Stimulated activated CD4-positive, alpha-beta T cell treated with anti-CD3 and anti-CD28 coated beads, TNF-alpha, amount 100 ng/mL, for 24 hours (primary cell): ENCODE measurements around the gene LDLRAD2.
"Not testable (repeated sequence)": the region's sequence is repeated elsewhere in the genome, so short reads cannot be mapped to it uniquely, and the experiment has no call there.

Experiments
- DNase-seq, 3 experiments: peaks; one replicate each; pipeline ENCODE4 v3.0.0-alpha.2; 2020; ENCODE audit warnings: low read depth in 3 of 3

Gene LDLRAD2, protein sequence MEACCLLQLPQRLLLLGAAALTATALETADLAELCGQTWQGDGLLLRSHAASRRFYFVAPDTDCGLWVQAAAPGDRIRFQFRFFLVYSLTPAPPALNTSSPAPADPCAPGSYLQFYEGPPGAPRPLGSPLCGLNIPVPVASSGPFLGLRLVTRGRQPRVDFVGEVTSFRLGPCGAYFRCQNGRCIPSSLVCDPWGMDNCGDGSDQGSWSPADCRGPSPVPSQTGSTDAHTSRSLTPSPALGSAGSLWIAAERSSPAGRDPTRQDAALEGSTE

GRCh38 chr1:21811875-21812305 is at the start of gene LDLRAD2:
TSS of gene LDLRAD2 (plus strand) at chr1:21812265. CDS start at chr1:21812452, 187 bp downstream.
- DNase-seq: no peak

DNA sequence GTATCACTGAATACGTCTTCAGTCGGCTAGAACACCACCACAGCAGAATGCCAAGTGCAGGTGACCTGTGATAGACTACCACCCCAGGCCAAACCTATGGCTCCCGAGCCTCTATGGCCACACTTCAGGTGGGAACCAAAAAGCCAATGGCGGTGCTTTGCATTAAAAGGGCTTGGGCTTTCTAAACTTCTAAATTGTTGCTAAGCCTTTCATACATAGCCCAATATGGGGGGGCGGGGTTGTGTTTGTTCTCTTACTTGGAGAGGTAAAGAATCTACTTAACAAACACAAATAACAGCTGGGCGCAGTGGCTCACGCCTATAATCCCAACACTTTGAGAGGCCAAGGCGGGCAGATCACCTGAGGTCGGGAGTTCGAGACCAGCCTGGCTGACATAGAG is 48.8 kb upstream of the LDLRAD2 start:
- DNase-seq: no peak

DNA sequence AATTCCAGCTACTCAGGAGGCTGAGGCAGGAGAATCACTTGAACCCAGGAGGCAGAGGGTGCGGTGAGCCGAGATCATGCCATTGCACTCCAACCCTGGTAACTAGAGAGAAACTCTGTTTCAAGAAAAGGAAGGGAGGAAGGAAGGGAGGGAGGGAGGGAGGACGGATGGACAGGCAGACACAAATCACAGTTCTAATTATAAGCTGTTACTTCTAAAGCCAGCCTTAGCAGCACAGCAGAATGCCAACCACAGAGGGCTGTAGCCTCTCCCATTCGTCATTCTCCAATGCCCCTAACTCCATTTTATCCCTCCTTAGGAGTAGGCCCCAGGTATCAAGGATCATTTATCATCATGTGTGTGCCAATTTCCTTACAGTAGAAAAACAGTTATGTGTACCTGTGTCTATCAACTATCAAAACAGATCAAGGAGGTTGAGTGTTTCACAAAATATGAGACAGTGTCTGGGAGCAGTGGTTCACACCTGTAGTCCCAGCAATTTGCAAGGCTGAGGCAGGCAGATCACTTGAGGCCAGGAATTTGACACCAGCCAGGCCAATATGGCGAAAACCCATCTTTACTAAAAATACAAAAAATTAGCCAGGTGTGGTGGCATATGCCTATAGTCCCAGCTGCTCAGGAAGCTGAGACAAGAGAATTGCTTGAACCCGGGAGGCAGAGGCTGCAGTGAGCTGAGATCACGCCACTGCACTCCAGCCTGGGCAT is 48.2 kb upstream of the LDLRAD2 start:
- DNase-seq: no peak

DNA sequence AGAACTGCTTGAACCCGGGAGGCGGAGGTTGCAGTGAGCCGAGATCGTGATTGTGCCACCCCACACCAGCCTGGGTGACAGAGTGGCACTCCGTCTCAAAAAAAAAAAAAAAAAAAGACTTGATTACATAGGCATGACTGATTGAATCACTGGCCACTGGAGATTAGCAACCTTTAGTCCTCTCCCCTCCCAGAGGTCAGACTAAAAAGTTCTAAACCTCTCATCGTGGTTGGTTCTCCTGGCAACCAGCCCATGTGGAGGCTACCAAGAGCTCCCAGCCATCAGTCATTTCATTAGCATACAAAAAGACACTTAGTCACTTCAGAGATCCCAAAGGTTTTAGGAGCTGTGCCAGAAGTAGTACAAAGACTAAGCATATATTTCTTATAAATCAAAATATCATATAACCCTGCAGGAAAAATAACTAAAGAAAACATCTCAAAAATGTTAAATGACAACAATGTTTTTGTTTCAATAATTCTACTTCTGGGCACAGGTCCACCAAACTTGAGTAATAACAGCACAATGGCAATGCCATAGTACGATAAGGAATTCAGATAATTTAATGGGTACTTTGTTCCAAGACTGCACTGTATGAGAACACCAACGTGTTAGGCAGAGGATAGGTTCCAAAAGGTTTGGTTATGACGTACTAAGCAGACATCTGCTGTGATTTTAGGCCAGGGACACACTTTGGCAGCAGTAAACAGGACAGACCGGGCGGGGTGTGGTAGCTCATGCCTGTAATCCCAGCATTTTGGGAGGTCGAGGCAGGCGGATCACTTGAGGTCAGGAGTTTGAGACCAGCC is 47.2 kb upstream of the LDLRAD2 start:
- DNase-seq: no peak

- no peak for DNase-seq
These were observed 45.9 kb upstream of the LDLRAD2 start for GRCh38 chr1:21766210-21766609.

DNA sequence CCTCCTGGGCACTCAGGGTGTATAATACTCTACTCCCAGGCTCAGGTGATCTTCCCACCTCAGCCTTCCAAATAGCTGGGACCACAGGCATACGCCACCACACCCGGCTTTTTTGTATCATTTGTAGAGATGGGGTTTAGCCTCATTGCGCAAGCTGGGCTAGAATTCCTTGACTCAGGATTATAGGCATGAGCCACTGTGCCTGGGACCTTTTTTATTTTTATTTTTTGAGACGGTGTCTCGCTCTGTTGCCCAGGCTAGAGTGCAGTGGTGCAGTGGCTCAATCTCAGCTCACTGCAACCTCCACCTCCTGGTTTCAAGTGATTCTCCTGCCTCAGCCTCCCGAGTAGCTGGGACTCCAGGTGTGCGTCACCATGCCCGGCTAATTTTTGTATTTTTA is 45.0 kb upstream of the LDLRAD2 start:
- DNase-seq: not testable (repeated sequence)

DNA sequence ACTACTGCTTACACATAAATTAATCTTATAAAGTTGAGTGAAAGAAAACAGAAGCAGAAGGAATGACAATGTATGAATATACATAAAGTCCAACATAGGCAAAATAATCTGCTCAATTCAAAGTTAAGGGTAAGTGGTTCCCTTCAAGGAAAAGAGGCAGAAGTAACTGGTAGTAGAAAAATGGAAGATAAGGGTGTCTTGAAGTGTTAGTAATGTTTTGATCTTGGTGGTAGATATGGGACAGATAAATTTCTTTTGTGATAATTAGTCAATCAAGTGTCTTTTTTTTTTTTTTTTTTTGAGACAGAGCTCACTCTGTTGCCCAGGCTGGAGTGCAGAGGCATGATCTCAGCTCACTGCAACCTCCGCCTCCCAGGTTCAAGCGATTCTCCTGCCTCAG is 41.9 kb upstream of the LDLRAD2 start:
- no peak for DNase-seq

GRCh38 chr1:21770602-21771001 is 41.5 kb upstream of the LDLRAD2 start:
- not testable (repeated sequence) for DNase-seq

DNA sequence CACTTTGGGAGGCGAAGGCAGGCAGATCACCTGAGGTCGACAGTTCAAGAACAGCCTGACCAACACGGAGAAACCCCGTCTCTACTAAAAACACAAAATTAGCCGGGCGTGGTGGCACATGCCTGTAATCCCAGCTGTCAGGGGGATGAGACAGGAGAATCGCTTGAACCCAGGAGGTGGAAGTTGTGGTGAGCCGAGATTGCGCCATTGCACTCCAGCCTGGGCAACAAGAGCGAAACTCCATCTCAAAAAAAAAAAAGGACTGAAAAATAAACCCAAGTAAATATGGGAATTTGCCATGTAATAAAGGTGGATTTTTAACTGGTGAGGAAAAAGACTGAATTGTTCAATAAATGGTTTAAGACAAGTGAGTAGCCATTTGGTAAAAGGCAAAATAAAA is 40.4 kb upstream of the LDLRAD2 start:
- not testable (repeated sequence) for DNase-seq

- DNase-seq: no peak
These were observed 38.5 kb upstream of the LDLRAD2 start for GRCh38 chr1:21773585-21773984.

- no peak for DNase-seq
These were observed 37.1 kb upstream of the LDLRAD2 start for GRCh38 chr1:21774835-21775549.

DNA sequence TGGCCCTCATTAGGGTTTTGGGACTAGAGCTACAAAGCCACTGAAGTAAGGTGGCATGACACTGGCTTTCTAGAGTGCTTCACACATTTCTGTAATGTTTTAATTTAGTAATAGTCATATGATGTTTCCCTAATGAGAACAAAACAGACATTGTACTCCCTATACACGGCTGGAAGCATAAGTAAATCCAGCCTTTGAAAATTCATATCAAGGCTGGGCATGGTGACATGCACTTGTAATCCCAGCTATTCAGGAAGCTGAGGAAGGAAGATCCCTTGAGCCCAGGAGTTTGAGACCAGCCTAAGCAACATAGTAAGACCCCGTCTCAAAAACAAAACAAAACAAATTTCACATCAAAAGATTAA is 36.5 kb upstream of the LDLRAD2 start:
- DNase-seq: no peak

GRCh38 chr1:21775985-21776562 is 36.0 kb upstream of the LDLRAD2 start:
- DNase-seq: no peak

- DNase-seq: not testable (repeated sequence)
These were observed 35.1 kb upstream of the LDLRAD2 start for GRCh38 chr1:21776925-21777324.

- DNase-seq: no peak
These were observed 33.7 kb upstream of the LDLRAD2 start for GRCh38 chr1:21778405-21778727.

DNA sequence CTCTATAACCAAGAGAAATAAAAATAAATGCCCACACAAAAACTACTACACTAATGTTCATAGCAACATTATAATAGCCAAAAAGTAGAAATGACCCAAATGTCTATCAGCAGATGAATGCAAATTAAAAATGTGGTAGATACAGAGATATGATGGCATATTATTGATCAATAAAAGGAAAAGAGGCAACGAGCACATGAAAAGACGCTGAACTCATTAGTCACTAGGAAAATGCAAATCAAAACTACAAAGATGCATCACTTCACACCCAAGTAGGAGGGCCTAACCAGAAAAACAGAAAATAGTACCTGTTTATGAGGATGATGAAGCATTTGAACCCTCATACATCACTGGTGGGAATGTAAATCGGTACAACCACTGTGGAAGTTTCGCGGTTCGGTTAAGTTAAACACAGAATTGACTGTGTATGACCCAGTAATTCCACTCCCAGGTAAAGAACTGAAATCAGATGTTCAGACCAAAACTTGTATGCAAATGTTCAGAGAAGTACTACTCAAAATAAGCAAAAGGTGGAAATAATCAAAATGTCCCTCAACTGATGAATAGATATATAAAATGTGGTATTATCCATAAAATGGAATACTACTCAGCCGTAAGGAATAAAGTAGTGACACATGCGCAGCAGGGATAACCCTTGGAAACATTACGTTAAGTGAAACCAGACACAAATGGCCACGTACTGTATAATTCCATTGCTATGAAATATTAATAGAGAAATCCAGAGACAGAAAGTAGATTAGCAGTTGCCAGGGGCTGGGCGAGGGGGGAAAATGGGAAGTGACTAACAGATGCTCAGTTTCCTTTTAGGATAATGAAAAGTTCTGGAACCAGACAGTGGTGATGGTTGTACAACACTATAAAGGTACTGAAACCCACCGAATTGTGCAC is 32.2 kb upstream of the LDLRAD2 start:
- DNase-seq: peak; percentile 34 to 50 (median 38)

DNA sequence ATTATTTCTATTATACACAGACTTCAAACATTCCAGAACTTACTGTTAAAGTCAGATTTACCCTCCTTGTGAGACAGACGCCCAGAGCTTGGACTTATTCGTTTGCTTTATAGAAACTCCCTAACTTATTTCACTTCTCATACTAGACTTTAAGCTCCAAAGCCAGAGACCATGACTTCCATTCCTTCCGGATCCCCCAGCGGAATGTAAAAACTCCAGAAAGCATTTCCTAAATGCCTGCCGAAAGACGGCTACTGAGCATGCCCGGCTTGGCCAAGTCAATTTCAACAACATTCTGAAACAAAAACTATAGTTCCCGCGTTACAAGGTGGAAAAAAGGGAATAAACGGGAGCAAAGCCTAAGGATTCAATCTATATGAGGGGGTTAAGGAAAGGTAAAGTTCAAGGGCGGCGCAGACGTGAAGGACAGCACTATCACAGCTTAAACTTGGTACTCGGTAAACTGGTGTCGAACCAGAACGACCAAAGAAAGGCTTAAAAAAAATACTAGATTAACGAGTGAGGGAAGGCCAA is 30.2 kb upstream of the LDLRAD2 start:
- no peak for DNase-seq

DNA sequence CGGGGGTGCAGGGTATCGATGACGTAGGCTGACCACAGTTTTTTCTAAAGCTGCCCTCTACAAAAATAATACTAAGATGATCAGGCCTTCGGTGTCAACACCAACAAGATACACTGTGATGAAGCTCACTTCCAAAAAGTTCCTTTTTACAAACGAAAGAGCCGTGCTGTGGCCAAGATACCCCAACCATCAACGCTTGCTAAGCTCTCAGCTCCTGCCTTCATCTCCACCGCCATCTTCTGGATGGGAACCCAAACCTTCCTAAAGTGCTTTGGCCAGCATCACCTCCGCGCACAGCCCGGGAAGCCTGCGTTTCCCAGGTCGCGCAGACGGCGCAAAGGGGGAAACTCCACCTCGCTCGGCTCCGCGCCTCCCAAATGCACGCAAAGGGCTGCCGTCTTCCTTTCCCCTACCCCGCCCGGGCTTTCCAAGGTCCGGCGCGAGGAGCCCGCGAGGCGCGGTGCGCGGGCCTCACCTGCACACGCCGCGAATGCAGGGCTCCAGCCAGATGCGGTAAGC is 29.7 kb upstream of the LDLRAD2 start:
- peak in 1 of 3 experiments; percentile 46 for DNase-seq

- peak; percentile 93 to 96 (median 94) for DNase-seq
These were observed 29.0 kb upstream of the LDLRAD2 start, which contains the start of gene USP48 for GRCh38 chr1:21782868-21783678. TSS of gene USP48 (minus strand) at chr1:21783149. CDS start at chr1:21782957, 192 bp downstream.
